ENCODE data around the gene SPEF1. TPM values are rescaled to one million over a fixed set of nuclear protein-coding genes. Genes with fewer than 3 reads are reported as not detected.

SPEF1 gene
- total and polyA plus RNA-seq, 2 of the 13 experiments (the other 11 are each of a cell fraction or from before 2014, with no cell fraction given): 0.11 to 0.27 TPM

DNA sequence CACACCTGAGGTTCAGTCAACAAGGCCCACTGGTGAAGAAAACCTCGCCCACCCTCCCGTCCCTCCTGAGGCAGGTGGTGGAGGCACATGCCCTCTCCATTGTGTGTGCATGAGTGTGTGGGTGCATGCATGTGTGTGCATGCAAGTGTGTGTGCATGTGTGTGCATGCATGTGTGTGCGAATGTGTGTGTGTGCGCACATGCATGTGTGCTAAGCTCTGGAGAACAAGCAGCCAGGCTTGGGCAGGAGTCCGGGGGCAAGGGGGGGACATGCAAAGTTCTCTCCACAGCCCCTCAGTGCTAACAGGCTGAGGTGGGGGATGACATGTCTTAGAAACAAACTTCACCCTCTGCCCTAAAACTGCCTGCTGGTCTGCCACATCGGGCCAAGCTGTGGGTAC, 51.9 kb downstream of the SPEF1 start (continued):
- TF ChIP-seq ZNF44 (CRISPR knock-in tag; IDR thresholded peaks at IDR 0.05): no peak

DNA sequence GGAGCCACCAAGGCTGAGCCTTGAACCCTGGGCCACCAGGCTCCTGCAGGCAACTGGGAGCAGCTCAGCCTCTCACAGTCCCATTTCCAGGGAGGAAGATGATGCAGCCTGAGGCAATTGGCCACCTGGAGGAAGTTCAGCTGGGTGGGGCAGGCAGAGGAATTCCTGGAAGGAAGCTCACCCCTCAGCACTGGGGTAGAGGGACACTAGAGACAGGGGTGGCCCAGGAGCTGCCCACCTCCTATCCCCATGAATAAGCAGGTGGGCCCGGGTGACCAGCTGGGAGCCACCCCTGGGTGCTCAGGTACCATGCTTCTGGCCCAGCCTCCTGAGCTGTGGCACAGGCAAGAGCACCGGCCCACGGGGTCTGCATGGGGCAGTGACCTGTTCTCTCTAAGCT, 52.4 kb downstream of the SPEF1 start:
- no TSS peak for BruUV-seq (replicated peaks)
- ATAC-seq (no peak), FAIRE-seq (no peak), DNase-seq (ENCODE audit: low spot score) (no peak)
- H3K4me2 ChIP-seq (ENCODE audit: low read depth, low read length): no peak overlapping the region
- POLR2A ChIA-PET: no interaction called here
- H3K27ac ChIP-seq (ENCODE audit: extremely low read length, insufficient read depth, low read length): no peak overlapping the region
- H3K9ac ChIP-seq (ENCODE audit: insufficient read depth, low read depth, low read length): no peak overlapping the region
- TF ChIP-seq GABPA (IDR thresholded peaks at IDR 0.05; ENCODE audit: low read depth, low read length) (peak; percentile 14; the same call in 1 of the 2 replicates), GABPA (CRISPR knock-in tag; IDR thresholded peaks at IDR 0.05; ENCODE audit: low read depth) (no peak), FOXM1 (CRISPR knock-in tag; IDR thresholded peaks at IDR 0.05) (no peak), WIZ (CRISPR knock-in tag; IDR thresholded peaks at IDR 0.05) (no peak), ZNF121 (CRISPR knock-in tag; IDR thresholded peaks at IDR 0.05) (no peak), ZNF7 (CRISPR knock-in tag; IDR thresholded peaks at IDR 0.05) (no peak), GLMP (CRISPR knock-in tag; IDR thresholded peaks at IDR 0.05; ENCODE audit: borderline replicate concordance) (no peak), ZNF761 (CRISPR knock-in tag; conservative IDR thresholded peaks at IDR 0.05) (no peak), ZBTB46 (CRISPR knock-in tag; IDR thresholded peaks at IDR 0.05; ENCODE audit: borderline replicate concordance) (no peak)
- no peaks in the 10 kb centered on the region; the same call in 1 of the 2 replicates for H4K20me1 ChIP-seq (ENCODE audit: insufficient read depth, low read length)
- H3K36me3 ChIP-seq (replicated peaks in 1 of 2; ENCODE audit: control insufficient read depth in 1 of 2, insufficient read depth in 2 of 2, low read length in 2 of 2): no peaks in the 10 kb centered on the region
- 0% methylated on average over 1 of the region's 3 CpGs for WGBS (ENCODE audit: low lambda C conversion rate)
- no peaks in the 10 kb centered on the region for H3K9me3 ChIP-seq (ENCODE audit: low read length)
- in situ Hi-C loops (cut with HindIII; ENCODE audit: extremely low pct_ligation_motif_present, low pct_unique_long_range_greater_than_20kb): no loop called here
- no peak overlapping the region for H3K4me3 ChIP-seq (replicated peaks in 1 of 3; ENCODE audit: insufficient read depth in 1 of 3, low read depth in 2 of 3, low read length in 3 of 3)
- CTCF ChIA-PET (ENCODE audit: low intra/inter-chr PET ratio, low total read pairs): no interaction called here
- H3K27me3 ChIP-seq (ENCODE audit: control insufficient read depth in 1 of 2, insufficient read depth in 2 of 2, low read length in 2 of 2): peaks cover 21 to 67% of the 10 kb centered on the region in 2 experiments; a peak in 4 of 5 replicates
- 0 out of 2 replicates have a peak, but pooled peaks cover 5% of the 10 kb centered on the region for H3K4me1 ChIP-seq (ENCODE audit: insufficient read depth, low read length)
- H3K79me2 ChIP-seq (ENCODE audit: insufficient read depth, low read length): no peaks in the 10 kb centered on the region
- intact Hi-C loops (cut with micrococcal nuclease; ENCODE audit: unreplicated experiment): no loop called here
- no peak overlapping the region for H2AFZ ChIP-seq (ENCODE audit: low read length)
